Colonic mucosa (tissue), 4 donors: ENCODE results near the gene OST4. TPM values are rescaled to one million over a fixed set of nuclear protein-coding genes. Genes with fewer than 3 reads are reported as not detected.

Experiments
- DNase-seq: peaks from one replicate; pipeline ENCODE4 v3.0.0-alpha.2; 2020
- H3K27ac ChIP-seq: fragments of 200-600 bp; one replicate; pipeline ENCODE4 v1.8.0; 2021
- H3K27me3 ChIP-seq: fragments of 200-600 bp; one replicate; pipeline ENCODE4 v1.8.0; 2021
- H3K36me3 ChIP-seq: fragments of 200-600 bp; one replicate; pipeline ENCODE4 v1.8.0; 2021
- H3K4me1 ChIP-seq: fragments of 200-600 bp; one replicate; pipeline ENCODE4 v1.8.0; 2021; ENCODE audit warnings: mild to moderate bottlenecking
- H3K4me3 ChIP-seq: fragments of 200-600 bp; one replicate; pipeline ENCODE4 v1.8.0; 2021
- H3K9ac ChIP-seq, 2 donors: one replicate each; pipeline ENCODE4 v1.7.0; 2013; ENCODE audit warnings: control low read depth in 2 of 2, low read depth in 2 of 2, low read length in 2 of 2
- H3K9me3 ChIP-seq: fragments of 200-600 bp; one replicate; pipeline ENCODE4 v1.8.0; 2021
- intact Hi-C: fragments of 100-400 bp; cut with DNase I; formaldehyde crosslinking; loops from one replicate; pipeline ENCODE4 v1.14.1; 2022
- total RNA-seq, 2 donors: library from RNA; stranded (reverse); fragmentation: NEBNext Ultra II Directional in 1 of 2; extraction: Animal tissue kit (Norgen Biotek cat#: 25700) in 1 of 2; gene quantifications; one replicate each; pipeline ENCODE4 v1.2.1, GENCODE V29; 2021
- TF ChIP-seq, protein P1 (sequence below): fragments of 200-600 bp; IDR thresholded peaks from one replicate; pipeline ENCODE4 v1.8.0; 2022; ENCODE audit warnings: antibody characterized with exemption, mild to moderate bottlenecking
- donor health status: healthy.
- donor health status: DM: no; HTN: no; CAD: no.
- donor health status: DM: no; HTN: no; CAD: no.

The OST4 gene
- total RNA-seq, 2 donors from 2014 or later, result 272 to 331 TPM

GRCh38 chr2:27074738-27075565 lies 3.5 kb upstream of the OST4 start:
- H3K9ac ChIP-seq, result peak overlapping the region in 1 of 2 donors; percentile 18
- no peak overlapping the region for H3K4me3 ChIP-seq
- peak overlapping the region; percentile 95 for H3K27ac ChIP-seq
- H3K9me3 ChIP-seq, result no peaks in the 10 kb centered on the region
- peaks cover 18% of the 10 kb centered on the region for H3K4me1 ChIP-seq
- TF ChIP-seq, protein P1, sequence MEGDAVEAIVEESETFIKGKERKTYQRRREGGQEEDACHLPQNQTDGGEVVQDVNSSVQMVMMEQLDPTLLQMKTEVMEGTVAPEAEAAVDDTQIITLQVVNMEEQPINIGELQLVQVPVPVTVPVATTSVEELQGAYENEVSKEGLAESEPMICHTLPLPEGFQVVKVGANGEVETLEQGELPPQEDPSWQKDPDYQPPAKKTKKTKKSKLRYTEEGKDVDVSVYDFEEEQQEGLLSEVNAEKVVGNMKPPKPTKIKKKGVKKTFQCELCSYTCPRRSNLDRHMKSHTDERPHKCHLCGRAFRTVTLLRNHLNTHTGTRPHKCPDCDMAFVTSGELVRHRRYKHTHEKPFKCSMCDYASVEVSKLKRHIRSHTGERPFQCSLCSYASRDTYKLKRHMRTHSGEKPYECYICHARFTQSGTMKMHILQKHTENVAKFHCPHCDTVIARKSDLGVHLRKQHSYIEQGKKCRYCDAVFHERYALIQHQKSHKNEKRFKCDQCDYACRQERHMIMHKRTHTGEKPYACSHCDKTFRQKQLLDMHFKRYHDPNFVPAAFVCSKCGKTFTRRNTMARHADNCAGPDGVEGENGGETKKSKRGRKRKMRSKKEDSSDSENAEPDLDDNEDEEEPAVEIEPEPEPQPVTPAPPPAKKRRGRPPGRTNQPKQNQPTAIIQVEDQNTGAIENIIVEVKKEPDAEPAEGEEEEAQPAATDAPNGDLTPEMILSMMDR, result no peak
- H3K36me3 ChIP-seq, result no peaks in the 10 kb centered on the region
- intact Hi-C loops, result no loop called here
- H3K27me3 ChIP-seq, result no peaks in the 10 kb centered on the region
- no peak for DNase-seq

GRCh38 chr2:27073782-27074181 lies 2.3 kb upstream of the OST4 start:
- H3K9ac ChIP-seq, result no peak overlapping the region
- no peak for DNase-seq
- no peak overlapping the region for H3K4me3 ChIP-seq
- H3K9me3 ChIP-seq, result no peaks in the 10 kb centered on the region
- intact Hi-C loops, result no loop called here
- TF ChIP-seq, protein P1, result no peak
- peak overlapping the region; percentile 95 for H3K27ac ChIP-seq
- peaks cover 25% of the 10 kb centered on the region for H3K4me1 ChIP-seq
- H3K27me3 ChIP-seq, result no peaks in the 10 kb centered on the region
- H3K36me3 ChIP-seq, result no peaks in the 10 kb centered on the region

DNA sequence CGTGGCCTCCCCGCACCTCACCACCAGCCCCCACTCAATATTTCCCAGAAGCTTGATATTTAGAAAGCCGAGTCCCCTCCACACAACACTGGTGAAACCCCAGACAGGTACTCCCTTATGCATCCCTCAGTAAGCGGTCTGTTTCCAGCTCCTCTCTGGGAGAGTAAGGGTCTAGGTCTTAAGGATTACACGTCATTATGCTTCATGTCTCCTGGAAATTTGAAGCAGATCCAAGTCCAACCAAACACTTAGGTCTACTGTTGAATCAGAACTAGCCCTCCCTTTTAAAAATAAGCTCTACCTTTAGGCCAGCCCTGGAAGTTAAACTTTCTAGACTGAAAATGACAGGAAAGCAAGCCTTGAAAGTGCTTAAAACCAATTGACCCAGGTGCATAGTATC lies 1.5 kb upstream of the OST4 start:
- intact Hi-C loops, result no loop called here
- peaks cover 25% of the 10 kb centered on the region for H3K4me1 ChIP-seq
- H3K27ac ChIP-seq, result peak overlapping the region; percentile 95
- H3K36me3 ChIP-seq, result peaks cover 3% of the 10 kb centered on the region
- H3K27me3 ChIP-seq, result no peaks in the 10 kb centered on the region
- no peak overlapping the region for H3K4me3 ChIP-seq
- no peak for DNase-seq
- H3K9ac ChIP-seq, result peak overlapping the region in 1 of 2 donors; percentile 6
- H3K9me3 ChIP-seq, result no peaks in the 10 kb centered on the region
- TF ChIP-seq, protein P1, result no peak

- TF ChIP-seq, protein P1, result no peak
- intact Hi-C loops, result no loop called here
- Histone ChIP-seq H3K36me3 (peaks cover 4% of the 10 kb centered on the region), H3K4me1 (peaks cover 25% of the 10 kb centered on the region), H3K9ac (peak overlapping the region; percentile 30 to 86), H3K9me3 (no peaks in the 10 kb centered on the region), H3K4me3 (peak overlapping the region; percentile 77), H3K27me3 (no peaks in the 10 kb centered on the region), H3K27ac (peak overlapping the region; percentile 95)
- peak; percentile 63 for DNase-seq
These were observed 756 bp upstream of the OST4 start for GRCh38 chr2:27071990-27072830.

DNA sequence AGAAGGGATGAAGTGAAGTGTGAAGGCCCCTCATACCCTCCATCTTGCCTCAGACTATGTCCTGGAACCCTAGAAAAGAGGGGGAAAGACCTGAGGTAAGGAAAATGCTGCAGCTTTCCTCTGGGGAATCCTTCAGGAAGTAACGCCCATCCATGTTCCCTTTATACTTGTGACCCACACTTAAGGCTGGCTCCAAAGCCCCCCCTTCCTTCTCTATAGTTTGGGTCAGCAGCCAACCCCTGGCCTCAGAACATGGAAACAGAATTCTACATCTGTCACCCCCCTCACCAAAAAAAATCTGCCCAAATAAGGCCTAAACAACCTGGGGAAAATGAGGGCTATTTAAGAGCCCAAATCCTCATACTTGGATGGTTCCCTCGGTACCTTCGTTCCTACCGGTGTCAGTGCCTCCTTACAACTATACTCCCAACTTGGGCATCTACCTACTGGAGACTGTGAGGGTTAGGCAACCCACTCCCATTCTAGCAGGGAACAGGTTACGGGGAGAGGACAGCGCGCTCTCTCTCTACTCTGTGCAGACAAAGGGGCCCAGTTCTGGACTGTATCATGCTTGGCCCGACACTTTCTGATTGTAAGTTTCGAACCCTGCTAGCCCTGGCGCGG lies 689 bp downstream of the OST4 start:
- Histone ChIP-seq H3K27me3 (no peaks in the 10 kb centered on the region), H3K4me1 (peaks cover 25% of the 10 kb centered on the region), H3K9ac (peak overlapping the region; percentile 87 to 97), H3K36me3 (peaks cover 4% of the 10 kb centered on the region), H3K27ac (peak overlapping the region; percentile 95), H3K9me3 (no peaks in the 10 kb centered on the region), H3K4me3 (peak overlapping the region; percentile 77)
- DNase-seq, result no peak
- TF ChIP-seq, protein P1, result no peak
- intact Hi-C loops, result no loop called here
